ENCODE results near the gene HOXB3.

DNA sequence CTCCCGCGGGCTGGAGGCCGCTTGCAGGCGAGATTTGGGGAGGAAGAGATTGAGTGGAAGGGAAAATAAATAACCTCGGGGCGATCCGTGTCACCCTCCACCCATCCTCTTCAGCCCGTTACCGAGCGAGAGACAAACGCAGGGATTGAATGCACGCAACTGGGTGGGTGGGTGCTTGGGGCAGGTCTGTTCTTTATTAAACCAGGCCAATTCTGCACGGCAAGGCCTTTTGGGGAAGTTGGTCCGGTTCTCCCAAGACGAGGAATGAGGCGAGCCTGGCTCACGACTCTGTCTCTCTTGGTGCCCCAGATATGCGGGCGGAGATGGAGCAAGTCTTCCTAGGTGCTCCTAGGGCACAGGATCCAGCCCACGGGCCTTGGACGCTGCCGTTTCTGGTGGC is 21.2 kb upstream of the HOXB3 start:
- TF ChIP-seq, protein P1, sequence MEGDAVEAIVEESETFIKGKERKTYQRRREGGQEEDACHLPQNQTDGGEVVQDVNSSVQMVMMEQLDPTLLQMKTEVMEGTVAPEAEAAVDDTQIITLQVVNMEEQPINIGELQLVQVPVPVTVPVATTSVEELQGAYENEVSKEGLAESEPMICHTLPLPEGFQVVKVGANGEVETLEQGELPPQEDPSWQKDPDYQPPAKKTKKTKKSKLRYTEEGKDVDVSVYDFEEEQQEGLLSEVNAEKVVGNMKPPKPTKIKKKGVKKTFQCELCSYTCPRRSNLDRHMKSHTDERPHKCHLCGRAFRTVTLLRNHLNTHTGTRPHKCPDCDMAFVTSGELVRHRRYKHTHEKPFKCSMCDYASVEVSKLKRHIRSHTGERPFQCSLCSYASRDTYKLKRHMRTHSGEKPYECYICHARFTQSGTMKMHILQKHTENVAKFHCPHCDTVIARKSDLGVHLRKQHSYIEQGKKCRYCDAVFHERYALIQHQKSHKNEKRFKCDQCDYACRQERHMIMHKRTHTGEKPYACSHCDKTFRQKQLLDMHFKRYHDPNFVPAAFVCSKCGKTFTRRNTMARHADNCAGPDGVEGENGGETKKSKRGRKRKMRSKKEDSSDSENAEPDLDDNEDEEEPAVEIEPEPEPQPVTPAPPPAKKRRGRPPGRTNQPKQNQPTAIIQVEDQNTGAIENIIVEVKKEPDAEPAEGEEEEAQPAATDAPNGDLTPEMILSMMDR (conservative IDR thresholded peaks at IDR 0.05 in 1 of 2, IDR thresholded peaks at IDR 0.05 in 1 of 2; ENCODE audit: low read depth in 1 of 2, low read length in 2 of 2) = no peak
- TF ChIP-seq EZH2 (IDR thresholded peaks at IDR 0.05; ENCODE audit: low read length, missing control alignments) = no peak

All from fibroblast of lung (primary cell).